Heart left ventricle (tissue), 13 donors: Measurements from ENCODE around the gene DUSP5.

Experiments
- CTCF ChIP-seq, 12 donors: fragments of 200-600 bp; sonication (generic) in 4 of 12; IDR thresholded peaks; one replicate each; pipeline versions ENCODE4 v1.5.0 to v1.8.0; 2018 to 2022; ENCODE audit warnings: antibody characterized with exemption in 12 of 12, mild to moderate bottlenecking in 5 of 12
- POLR2A ChIP-seq, 2 donors: fragments of 450-650 bp; IDR thresholded peaks; one replicate each; pipeline ENCODE4 v1.6.1; 2017; ENCODE audit warnings: antibody characterized with exemption in 2 of 2, mild to moderate bottlenecking in 2 of 2, moderate library complexity in 2 of 2
- donor health status: ischemic (EF 13 %, LVEDD 7.1; RV severe dilation, severe dysfunction).
- donor health status: DM: no; HTN: yes; CAD: no.
- donor health status: DM: no; HTN: no; CAD: no.
- donor health status: ischemic (EF 25% LVEDD 6.9; RV normal size, moderate dysfunction).
- donor health status: ischemic (EF 25% LVEDD 5.7; RV mildly dilated, moderate dysfunction).
- donor health status: ischemic (EF 35%, LVEDD 5.7; RV mildly dilated, moderate dysfunction).
- donor health status: nonischemic (EF 11% LVEDD 7.7; RV severe dilation, severe dysfunction).
- donor health status: DM: yes; HTN: yes; CAD: no.
- donor health status: PGD.
- donor health status: ischemic (EF 29% LVEDD 5.4; RV normal size, mild dysfunction).
- donor health status: nonischemic (EF 23%, LVEDD 6.1; RV moderate dilation, normal function).

GRCh38 chr10:110531687-110532086 is 34.0 kb downstream of the DUSP5 start:
- TF ChIP-seq CTCF (IDR thresholded peaks at IDR 0.05) (no peak), POLR2A (IDR thresholded peaks at IDR 0.05) (no peak)
